Stimulated activated CD8-positive, alpha-beta memory T cell treated with anti-CD3 and anti-CD28 coated beads, Interleukin-12 subunit alpha, Interleukin-12 subunit beta, amount 100 ng/mL, for 1 hour (primary cell): ENCODE measurements around the gene ERICH3.
"Not testable (repeated sequence)": the region's sequence is repeated elsewhere in the genome, so short reads cannot be mapped to it uniquely, and the experiment has no call there.

Experiments
- DNase-seq: peaks from one replicate; pipeline ENCODE4 v3.0.0-alpha.2; 2020; ENCODE audit warnings: low read depth

Gene ERICH3

DNA sequence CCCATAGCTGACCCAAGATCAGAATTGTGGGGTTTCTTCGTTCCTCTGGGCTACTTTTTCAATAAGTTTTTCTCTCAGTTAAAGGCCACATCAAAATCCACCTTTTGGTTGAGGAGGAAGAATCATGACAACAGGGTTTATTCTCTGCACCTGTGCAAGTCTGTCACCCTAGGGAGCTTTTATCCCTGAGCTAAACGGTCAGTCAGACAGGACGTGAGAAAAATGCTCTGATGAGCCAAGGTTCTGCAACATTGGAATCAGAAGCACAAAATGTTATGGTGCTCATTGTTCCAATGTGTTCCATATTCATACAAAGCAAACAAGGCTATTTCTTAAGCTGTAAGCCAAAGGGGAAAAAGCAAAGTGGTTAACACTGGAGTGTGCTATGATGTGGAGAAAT, 7.4 kb upstream of the ERICH3 start:
- no peak for DNase-seq

- no peak for DNase-seq
Measured at GRCh38 chr1:74679811-74680210, 6.2 kb upstream of the ERICH3 start.

DNA sequence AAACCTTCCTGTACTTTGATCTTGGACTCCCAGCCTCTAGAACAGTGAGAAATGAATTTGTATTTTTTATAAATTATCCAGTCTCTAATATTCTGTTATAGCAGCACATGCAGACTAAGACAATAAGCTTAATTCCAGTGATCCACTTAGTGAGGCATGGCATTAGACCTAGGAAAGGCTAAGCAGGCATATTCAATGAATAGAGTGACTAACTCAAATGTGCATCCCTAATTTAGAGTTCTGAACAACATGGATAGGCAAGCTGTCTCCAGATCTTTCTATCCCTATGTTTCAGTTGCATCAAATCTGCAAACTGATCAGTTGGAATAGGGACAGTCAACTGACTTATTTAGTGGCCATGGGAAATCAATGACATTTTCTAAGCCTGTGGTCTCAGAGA, 4.3 kb upstream of the ERICH3 start:
- no peak for DNase-seq

- no peak for DNase-seq
Measured at GRCh38 chr1:74674278-74675048, 871 bp upstream of the ERICH3 start.

DNA sequence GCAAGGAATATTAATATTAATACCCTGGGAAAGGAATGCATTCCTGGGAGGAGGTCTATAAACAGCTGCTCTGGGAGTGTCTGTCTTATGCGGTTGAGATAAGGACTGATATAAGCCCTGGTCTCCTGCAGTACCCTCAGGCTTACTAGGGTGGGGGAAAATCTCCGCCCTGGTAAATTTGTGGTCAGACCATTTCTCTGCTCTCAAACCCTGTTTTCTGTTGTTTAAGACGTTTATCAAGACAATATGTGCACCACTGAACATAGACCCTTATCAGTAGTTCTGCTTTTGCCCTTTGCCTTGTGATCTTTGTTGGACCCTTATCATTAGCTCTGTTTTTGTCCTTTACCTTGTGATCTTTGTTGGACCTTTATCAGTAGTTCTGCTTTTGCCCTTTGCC, 2.7 kb downstream of the ERICH3 start:
- DNase-seq: not testable (repeated sequence)

DNA sequence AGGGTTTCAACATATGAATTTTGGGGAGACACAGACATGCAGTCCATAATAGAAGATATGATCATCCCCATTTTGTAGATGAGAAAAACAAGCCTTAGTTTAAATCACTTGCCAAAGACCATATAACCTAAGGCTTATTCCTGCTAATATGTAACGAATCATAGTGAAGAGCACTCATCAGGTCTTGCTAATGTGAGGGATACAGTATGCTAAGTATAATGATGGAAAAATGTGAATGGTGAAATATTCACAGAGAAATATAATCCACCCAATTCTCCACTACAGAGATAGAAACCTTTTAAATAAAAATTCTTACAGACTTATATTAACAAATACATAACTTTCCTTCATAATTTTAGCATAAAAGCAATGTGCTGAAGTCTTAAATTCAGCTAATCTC, 18.9 kb downstream of the ERICH3 start:
- DNase-seq: no peak

DNA sequence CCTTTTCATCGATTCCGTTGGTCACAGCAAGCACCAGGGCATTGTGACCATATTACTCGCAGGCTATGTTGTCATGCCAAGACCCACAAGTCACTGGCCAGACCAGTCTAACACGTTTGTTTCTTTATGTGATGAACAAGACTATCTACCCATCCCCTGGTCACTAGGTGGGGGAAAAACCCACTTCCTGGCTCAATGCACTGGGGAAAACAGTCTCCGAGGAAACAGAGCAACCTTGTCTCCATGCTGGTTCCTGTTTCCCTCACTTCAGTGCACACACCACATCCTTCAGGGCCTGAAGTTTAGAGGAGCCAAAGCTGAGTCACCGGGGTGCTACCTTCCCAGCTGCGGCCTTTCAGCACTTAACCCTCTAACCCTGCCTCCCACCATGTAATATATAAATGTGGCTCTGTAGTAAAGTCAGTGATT, 20.9 kb downstream of the ERICH3 start:
- DNase-seq: no peak

GRCh38 chr1:74650561-74650960, 23.0 kb downstream of the ERICH3 start:
- no peak for DNase-seq

DNA sequence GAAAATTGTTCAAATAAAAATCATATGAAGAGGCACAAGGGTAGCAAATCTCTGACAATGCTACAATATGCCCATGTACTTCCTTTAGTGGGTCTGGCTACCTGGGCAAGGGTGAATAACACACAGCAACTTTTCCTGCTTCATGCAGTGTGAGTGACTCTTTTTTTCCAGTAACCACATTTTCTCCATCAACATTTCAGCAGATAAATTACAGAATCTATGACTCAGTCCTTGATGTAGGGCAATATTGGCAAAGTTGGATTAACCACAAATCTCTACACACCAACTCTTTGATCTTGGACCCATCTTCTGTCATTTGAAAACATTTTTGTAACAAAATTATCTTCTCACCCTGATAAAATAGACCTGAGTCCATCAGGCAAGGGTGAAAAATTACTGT, 31.7 kb downstream of the ERICH3 start:
- DNase-seq: no peak

GRCh38 chr1:74641161-74641560, 32.4 kb downstream of the ERICH3 start:
- DNase-seq: no peak

GRCh38 chr1:74637296-74637695, 36.3 kb downstream of the ERICH3 start:
- no peak for DNase-seq

- no peak for DNase-seq
Measured at GRCh38 chr1:74629283-74629682, 44.3 kb downstream of the ERICH3 start.

DNA sequence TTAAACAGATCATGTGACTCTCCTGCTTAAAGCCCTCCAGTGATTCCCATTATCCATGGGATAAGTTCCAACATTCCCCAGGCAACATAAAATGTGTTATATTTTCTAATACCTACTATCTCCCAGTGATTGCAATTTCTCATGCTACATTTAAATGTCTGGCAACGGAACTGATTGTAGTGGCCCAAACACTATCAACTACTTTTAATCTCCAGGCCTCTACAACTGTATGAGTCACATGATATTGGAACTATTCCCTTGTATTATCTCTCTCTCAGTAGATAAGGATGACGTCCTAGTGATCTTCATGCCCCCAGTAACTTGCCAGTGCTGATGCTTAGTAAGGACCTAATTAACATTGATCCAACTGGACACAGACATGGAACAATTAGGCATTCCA, 49.9 kb downstream of the ERICH3 start:
- DNase-seq: no peak

DNA sequence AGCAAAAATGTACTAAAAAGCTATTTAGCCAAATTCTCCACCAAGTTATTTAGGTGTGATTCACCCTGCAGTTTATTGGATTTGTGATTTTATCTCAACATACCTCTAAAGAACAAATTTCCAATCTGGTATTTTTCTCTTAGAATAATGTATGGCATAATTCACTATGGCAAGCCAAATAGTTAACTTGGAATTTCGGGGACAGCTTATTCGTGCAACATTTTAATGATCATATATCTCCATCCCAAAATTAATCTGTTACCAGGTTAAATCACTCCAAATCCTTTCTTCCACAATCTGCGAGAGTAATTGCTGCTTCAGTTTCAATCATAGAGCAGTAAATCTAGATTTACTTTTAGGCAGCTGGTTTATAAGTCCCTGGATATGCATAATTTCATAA, 53.4 kb downstream of the ERICH3 start:
- DNase-seq: no peak

DNA sequence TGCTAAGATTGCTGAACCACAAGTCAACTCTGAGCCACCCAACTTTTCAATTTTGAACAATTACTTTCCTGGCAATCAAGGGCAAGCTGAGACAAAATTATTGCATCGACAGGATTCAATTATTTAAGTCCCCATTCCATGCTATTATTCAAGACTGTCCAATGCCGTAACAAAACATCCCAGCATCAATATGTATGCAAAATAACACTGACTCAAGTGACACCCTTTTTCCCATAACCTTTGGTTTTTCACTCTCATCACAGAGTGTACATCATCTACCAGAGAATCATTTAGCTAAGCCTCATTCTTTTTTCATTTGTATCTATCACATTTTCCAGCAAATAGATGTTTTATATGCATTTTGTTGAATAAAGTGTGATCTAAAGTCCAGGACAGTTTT, 54.6 kb downstream of the ERICH3 start:
- DNase-seq: no peak

DNA sequence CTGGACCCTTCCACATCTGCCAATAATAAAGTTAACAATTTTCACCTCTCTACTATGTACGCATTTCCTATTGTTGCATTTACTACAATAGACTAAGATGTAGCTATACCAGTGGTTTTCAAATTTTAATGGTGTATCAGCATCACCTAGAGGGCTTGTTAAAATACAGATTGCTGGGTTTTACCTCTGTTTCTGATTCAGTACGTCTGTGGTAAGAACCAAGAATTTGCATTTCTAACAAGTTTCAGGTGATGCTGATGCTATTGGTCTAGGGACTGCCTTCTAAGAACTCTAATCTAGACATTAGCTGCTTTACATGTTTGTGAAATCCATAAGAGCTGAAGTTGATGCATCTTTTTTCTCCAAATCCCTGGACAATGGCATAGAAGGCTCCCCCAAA, 59.7 kb downstream of the ERICH3 start:
- no peak for DNase-seq

GRCh38 chr1:74611887-74612286, 61.7 kb downstream of the ERICH3 start:
- no peak for DNase-seq

- no peak for DNase-seq
Measured at GRCh38 chr1:74610961-74611360, 62.6 kb downstream of the ERICH3 start.

- no peak for DNase-seq
Measured at GRCh38 chr1:74609810-74610371, 63.7 kb downstream of the ERICH3 start.

- no peak for DNase-seq
Measured at GRCh38 chr1:74596717-74597116, 76.9 kb downstream of the ERICH3 start.

DNA sequence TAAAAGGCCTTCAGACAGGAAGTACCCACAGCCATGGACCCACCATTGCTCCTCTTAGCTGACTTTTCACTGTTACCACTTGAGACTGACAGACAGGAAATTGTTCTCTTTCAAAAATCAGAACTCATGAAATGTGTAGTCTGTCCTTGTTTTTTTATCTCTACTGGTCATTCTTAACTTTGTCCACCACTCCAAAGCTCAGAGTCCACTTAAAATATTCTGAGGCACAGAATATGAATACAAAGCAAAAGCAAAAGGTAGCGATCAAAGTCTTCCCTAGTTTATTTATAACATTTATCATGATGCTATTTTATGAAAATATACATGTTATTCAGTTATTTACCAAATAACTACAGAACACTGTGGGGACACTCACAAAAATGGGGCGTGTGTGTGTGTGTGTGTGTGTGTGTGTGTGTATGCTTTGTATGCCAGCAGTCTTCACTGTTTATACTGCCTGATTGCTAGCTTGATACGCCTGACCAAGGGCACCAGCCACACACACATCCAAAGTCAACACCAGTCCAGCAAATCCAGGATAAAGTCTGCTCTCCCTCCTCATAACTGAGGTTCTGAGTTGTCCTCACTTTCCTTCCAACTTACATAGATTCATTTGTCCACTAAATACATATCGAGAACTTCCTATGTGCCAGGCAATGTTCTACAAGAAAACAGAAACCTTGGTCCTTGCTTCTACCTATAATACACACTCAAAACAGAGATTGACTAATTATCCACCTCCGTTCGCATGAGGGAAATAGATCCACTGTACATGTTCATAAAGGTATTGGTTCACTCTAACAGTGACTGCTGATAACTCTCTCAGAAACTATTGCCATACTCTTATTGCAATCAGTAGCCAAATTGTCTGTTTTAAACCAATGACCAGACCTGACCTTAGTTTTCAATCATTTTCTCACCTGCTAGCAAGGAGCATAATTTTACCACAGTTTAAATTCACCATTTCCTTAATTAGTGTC, 79.4 kb downstream of the ERICH3 start:
- no peak for DNase-seq

DNA sequence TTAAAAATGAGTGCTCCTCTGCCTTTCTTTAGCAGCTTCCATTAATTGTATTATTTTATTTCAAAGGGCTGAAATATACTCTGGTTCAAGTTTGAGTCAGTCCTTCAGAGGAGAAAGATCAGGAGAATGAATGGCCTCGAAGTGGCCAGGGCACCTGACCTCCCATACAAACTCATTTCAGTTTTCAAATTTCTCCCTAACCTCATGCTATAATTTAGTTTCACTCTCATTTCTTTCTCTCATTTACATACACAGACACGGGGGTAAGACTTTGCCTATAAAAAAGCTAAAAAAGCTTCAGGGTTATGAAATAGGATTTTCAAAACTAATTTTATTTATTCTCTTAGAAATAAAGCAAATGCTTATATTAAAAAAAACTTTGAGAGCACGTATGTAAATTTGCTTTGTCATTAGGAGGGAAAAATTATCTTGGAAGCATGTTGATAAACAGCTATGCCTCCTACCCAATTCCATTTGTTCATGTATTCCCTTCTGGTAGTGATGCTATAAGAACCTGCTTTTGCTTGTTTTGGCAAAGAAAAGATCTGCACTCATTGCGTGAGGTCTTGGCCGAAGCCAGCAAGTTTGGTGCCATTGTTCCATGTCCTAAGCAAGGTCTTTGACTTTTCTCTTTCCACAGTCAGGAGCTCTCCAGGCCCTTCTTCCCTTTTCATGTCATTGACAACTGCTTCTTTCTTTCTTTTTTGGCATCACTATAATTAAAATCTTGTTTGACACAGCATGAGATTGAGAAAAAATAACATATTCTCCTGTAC, 80.8 kb downstream of the ERICH3 start:
- DNase-seq: no peak
